Measurements from ENCODE around the gene BCL2. TPM values are rescaled to one million over a fixed set of nuclear protein-coding genes. Genes with fewer than 3 reads are reported as not detected.

The BCL2 gene
- polyA plus RNA-seq, 1 of the 3 experiments (the other 2 are of a cell fraction) = 1.5 TPM

GRCh38 chr18:63311118-63312018 is 8.2 kb downstream of the BCL2 start:
- Histone ChIP-seq H4K20me1 (ENCODE audit: insufficient read depth) (no peaks in the 10 kb centered on the region), H3K9me3 (no peaks in the 10 kb centered on the region), H3K27ac (ENCODE audit: low read depth in 2 of 2, low read length in 1 of 2) (no peak overlapping the region), H3K4me2 (no peak overlapping the region), H3K4me1 (ENCODE audit: control insufficient read depth in 1 of 2, insufficient read depth in 2 of 2, low read depth in 1 of 2, low read length in 1 of 2) (peaks cover 4 to 29% of the 10 kb centered on the region in 2 experiments; a peak in 2 of 4 replicates), H3K79me2 (ENCODE audit: insufficient read depth) (no peaks in the 10 kb centered on the region), H2AFZ (ENCODE audit: low read depth) (no peak overlapping the region), H3K9ac (no peak overlapping the region), H3K4me3 (ENCODE audit: low read depth in 2 of 2, low read length in 1 of 2) (no peak overlapping the region), H3K36me3 (replicated peaks in 1 of 2; ENCODE audit: control insufficient read depth in 1 of 2, insufficient read depth in 2 of 2, low read length in 1 of 2) (no peaks in the 10 kb centered on the region), H3F3A (replicated peaks; ENCODE audit: insufficient read depth) (peaks cover 3% of the 10 kb centered on the region), H3K27me3 (ENCODE audit: insufficient read depth) (no peaks in the 10 kb centered on the region), H3K9me2 (no peaks in the 10 kb centered on the region)
- no peak for DNase-seq
- CTCF ChIA-PET = interaction anchor here (0.8 to 1.7 kb wide), 6 partner anchors 12 to 295 kb away, joined by 3 to 10 read pairs (median 4); no protein-coding TSS in a partner anchor
- 86% methylated on average over 8 of the region's 8 CpGs for WGBS (ENCODE audit: low lambda C conversion rate)
- TF ChIP-seq YY1 (IDR thresholded peaks at IDR 0.05; ENCODE audit: low read depth) (no peak), EP300 (IDR thresholded peaks at IDR 0.05; ENCODE audit: borderline replicate concordance in 1 of 2, low read depth in 1 of 2, low read length in 1 of 2) (no peak), FOSL2 (IDR thresholded peaks at IDR 0.05; ENCODE audit: borderline replicate concordance, low read depth) (no peak), USF2 (IDR thresholded peaks at IDR 0.05; ENCODE audit: borderline replicate concordance, low read depth, low read length) (no peak), USF1 (IDR thresholded peaks at IDR 0.05; ENCODE audit: borderline replicate concordance, low read depth) (no peak), TEAD4 (IDR thresholded peaks at IDR 0.05; ENCODE audit: borderline replicate concordance, insufficient read depth) (no peak), REST (IDR thresholded peaks at IDR 0.05; ENCODE audit: low read depth, low read length) (no peak), EZH2phosphoT487 (IDR thresholded peaks at IDR 0.05; ENCODE audit: borderline replicate concordance, low read depth) (no peak), SIN3A (IDR thresholded peaks at IDR 0.05; ENCODE audit: borderline replicate concordance, low read depth, low read length) (no peak), MAX (IDR thresholded peaks at IDR 0.05; ENCODE audit: low read depth) (no peak), FOXM1 (IDR thresholded peaks at IDR 0.05; ENCODE audit: low read depth) (no peak), FOXJ3 (CRISPR knock-in tag; IDR thresholded peaks at IDR 0.05) (no peak), TAF1 (IDR thresholded peaks at IDR 0.05; ENCODE audit: borderline replicate concordance, low read depth, low read length) (no peak), RXRA (IDR thresholded peaks at IDR 0.05; ENCODE audit: borderline replicate concordance, low read depth) (no peak), CTCF (IDR thresholded peaks at IDR 0.05) (no peak), POLR2AphosphoS5 (IDR thresholded peaks at IDR 0.05; ENCODE audit: low read depth, low read length) (no peak)
- TF ChIP-seq, protein P1, sequence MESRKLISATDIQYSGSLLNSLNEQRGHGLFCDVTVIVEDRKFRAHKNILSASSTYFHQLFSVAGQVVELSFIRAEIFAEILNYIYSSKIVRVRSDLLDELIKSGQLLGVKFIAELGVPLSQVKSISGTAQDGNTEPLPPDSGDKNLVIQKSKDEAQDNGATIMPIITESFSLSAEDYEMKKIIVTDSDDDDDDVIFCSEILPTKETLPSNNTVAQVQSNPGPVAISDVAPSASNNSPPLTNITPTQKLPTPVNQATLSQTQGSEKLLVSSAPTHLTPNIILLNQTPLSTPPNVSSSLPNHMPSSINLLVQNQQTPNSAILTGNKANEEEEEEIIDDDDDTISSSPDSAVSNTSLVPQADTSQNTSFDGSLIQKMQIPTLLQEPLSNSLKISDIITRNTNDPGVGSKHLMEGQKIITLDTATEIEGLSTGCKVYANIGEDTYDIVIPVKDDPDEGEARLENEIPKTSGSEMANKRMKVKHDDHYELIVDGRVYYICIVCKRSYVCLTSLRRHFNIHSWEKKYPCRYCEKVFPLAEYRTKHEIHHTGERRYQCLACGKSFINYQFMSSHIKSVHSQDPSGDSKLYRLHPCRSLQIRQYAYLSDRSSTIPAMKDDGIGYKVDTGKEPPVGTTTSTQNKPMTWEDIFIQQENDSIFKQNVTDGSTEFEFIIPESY (IDR thresholded peaks at IDR 0.05; ENCODE audit: borderline replicate concordance, low read depth) = no peak
- TF ChIP-seq, protein P2, sequence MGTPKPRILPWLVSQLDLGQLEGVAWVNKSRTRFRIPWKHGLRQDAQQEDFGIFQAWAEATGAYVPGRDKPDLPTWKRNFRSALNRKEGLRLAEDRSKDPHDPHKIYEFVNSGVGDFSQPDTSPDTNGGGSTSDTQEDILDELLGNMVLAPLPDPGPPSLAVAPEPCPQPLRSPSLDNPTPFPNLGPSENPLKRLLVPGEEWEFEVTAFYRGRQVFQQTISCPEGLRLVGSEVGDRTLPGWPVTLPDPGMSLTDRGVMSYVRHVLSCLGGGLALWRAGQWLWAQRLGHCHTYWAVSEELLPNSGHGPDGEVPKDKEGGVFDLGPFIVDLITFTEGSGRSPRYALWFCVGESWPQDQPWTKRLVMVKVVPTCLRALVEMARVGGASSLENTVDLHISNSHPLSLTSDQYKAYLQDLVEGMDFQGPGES (IDR thresholded peaks at IDR 0.05; ENCODE audit: low read depth, low read length) = no peak
- POLR2A ChIA-PET = interaction anchor here (0.5 kb wide), 1 partner anchor 23 kb away, joined by 4 read pairs; no protein-coding TSS in a partner anchor

All from SK-N-SH (cell line).